Mucosa of rectum (tissue), 2 donors: ENCODE results near the gene SIGLEC11.

Source experiments
- H3K27ac ChIP-seq, 2 donors: one replicate each; pipeline ENCODE4 v1.7.0; 2013; ENCODE audit warnings: inconsistent platforms in 2 of 2, low read depth in 2 of 2, low read length in 2 of 2
- H3K27me3 ChIP-seq, 2 donors: one replicate each; pipeline ENCODE4 v1.7.0; 2013; ENCODE audit warnings: low read length in 2 of 2; ENCODE audit not compliant: control insufficient read depth in 2 of 2, insufficient read depth in 2 of 2
- H3K36me3 ChIP-seq, 2 donors: one replicate each; pipeline ENCODE4 v1.7.0; 2013; ENCODE audit warnings: low read length in 2 of 2; ENCODE audit not compliant: control insufficient read depth in 2 of 2, insufficient read depth in 2 of 2
- H3K4me1 ChIP-seq, 2 donors: one replicate each; pipeline ENCODE4 v1.7.0; 2013; ENCODE audit warnings: low read length in 2 of 2, mild to moderate bottlenecking in 1 of 2; ENCODE audit not compliant: control insufficient read depth in 2 of 2, insufficient read depth in 2 of 2
- H3K4me3 ChIP-seq, 2 donors: one replicate each; pipeline ENCODE4 v1.7.0; 2013; ENCODE audit warnings: low read length in 2 of 2
- H3K9ac ChIP-seq, 2 donors: one replicate each; pipeline ENCODE4 v1.7.0; 2013; ENCODE audit warnings: low read length in 2 of 2, low read depth in 1 of 2, mild to moderate bottlenecking in 1 of 2
- H3K9me3 ChIP-seq, 2 donors: one replicate each; pipeline ENCODE4 v1.7.0; 2013; ENCODE audit warnings: low read length in 2 of 2; ENCODE audit not compliant: control insufficient read depth in 2 of 2
- donor health status: healthy.
- donor health status: Normal muscosa, but diverticular disease.

Gene SIGLEC11

GRCh38 chr19:50000841-50001557 lies 40.0 kb upstream of the SIGLEC11 start:
- Histone ChIP-seq H3K36me3 (peaks cover 48 to 70% of the 10 kb centered on the region in 2 donors), H3K27ac (no peak overlapping the region), H3K9ac (no peak overlapping the region), H3K9me3 (no peaks in the 10 kb centered on the region), H3K4me3 (no peak overlapping the region), H3K27me3 (no peaks in the 10 kb centered on the region), H3K4me1 (peaks cover 2 to 4% of the 10 kb centered on the region in 2 donors)

GRCh38 chr19:50000038-50000840 lies 39.3 kb upstream of the SIGLEC11 start:
- peaks cover 2 to 4% of the 10 kb centered on the region in 2 donors for H3K4me1 ChIP-seq
- H3K36me3 ChIP-seq: peaks cover 48 to 67% of the 10 kb centered on the region in 2 donors
- no peak overlapping the region for H3K9ac ChIP-seq
- H3K4me3 ChIP-seq: no peak overlapping the region
- no peaks in the 10 kb centered on the region for H3K9me3 ChIP-seq
- H3K27ac ChIP-seq: no peak overlapping the region
- H3K27me3 ChIP-seq: no peaks in the 10 kb centered on the region

GRCh38 chr19:49999371-50000010 lies 38.5 kb upstream of the SIGLEC11 start:
- Histone ChIP-seq H3K9me3 (no peaks in the 10 kb centered on the region), H3K27ac (no peak overlapping the region), H3K9ac (no peak overlapping the region), H3K4me3 (no peak overlapping the region), H3K27me3 (no peaks in the 10 kb centered on the region), H3K36me3 (peaks cover 50 to 68% of the 10 kb centered on the region in 2 donors), H3K4me1 (peaks cover 2 to 4% of the 10 kb centered on the region in 2 donors)

GRCh38 chr19:49997709-49998108 lies 36.7 kb upstream of the SIGLEC11 start:
- H3K27ac ChIP-seq: no peak overlapping the region
- H3K4me1 ChIP-seq: no peaks in the 10 kb centered on the region
- H3K4me3 ChIP-seq: no peak overlapping the region
- H3K9me3 ChIP-seq: no peaks in the 10 kb centered on the region
- H3K36me3 ChIP-seq: peaks cover 45 to 74% of the 10 kb centered on the region in 2 donors
- no peaks in the 10 kb centered on the region for H3K27me3 ChIP-seq
- H3K9ac ChIP-seq: no peak overlapping the region

GRCh38 chr19:49988433-49988832 lies 27.5 kb upstream of the SIGLEC11 start:
- H3K9me3 ChIP-seq: no peaks in the 10 kb centered on the region
- peaks cover 42 to 65% of the 10 kb centered on the region in 2 donors for H3K36me3 ChIP-seq
- no peak overlapping the region for H3K27ac ChIP-seq
- H3K4me3 ChIP-seq: no peak overlapping the region
- H3K4me1 ChIP-seq: no peaks in the 10 kb centered on the region
- no peaks in the 10 kb centered on the region for H3K27me3 ChIP-seq
- no peak overlapping the region for H3K9ac ChIP-seq

GRCh38 chr19:49988007-49988406 lies 27.0 kb upstream of the SIGLEC11 start:
- Histone ChIP-seq H3K9ac (no peak overlapping the region), H3K4me3 (no peak overlapping the region), H3K9me3 (no peaks in the 10 kb centered on the region), H3K27ac (no peak overlapping the region), H3K27me3 (no peaks in the 10 kb centered on the region), H3K4me1 (no peaks in the 10 kb centered on the region), H3K36me3 (peaks cover 41 to 62% of the 10 kb centered on the region in 2 donors)

- Histone ChIP-seq H3K4me3 (no peak overlapping the region), H3K9me3 (no peaks in the 10 kb centered on the region), H3K27me3 (no peaks in the 10 kb centered on the region), H3K9ac (no peak overlapping the region), H3K36me3 (peaks cover 36 to 56% of the 10 kb centered on the region in 2 donors), H3K4me1 (no peaks in the 10 kb centered on the region), H3K27ac (no peak overlapping the region)
These were observed 26.3 kb upstream of the SIGLEC11 start for GRCh38 chr19:49987159-49987698.

- H3K36me3 ChIP-seq: peaks cover 32 to 60% of the 10 kb centered on the region in 2 donors
These were observed 25.4 kb upstream of the SIGLEC11 start for GRCh38 chr19:49986354-49986753.

GRCh38 chr19:49985871-49986270 lies 24.9 kb upstream of the SIGLEC11 start:
- Histone ChIP-seq H3K9ac (no peak overlapping the region), H3K4me3 (no peak overlapping the region), H3K4me1 (no peaks in the 10 kb centered on the region), H3K27ac (no peak overlapping the region), H3K36me3 (peaks cover 32 to 55% of the 10 kb centered on the region in 2 donors), H3K9me3 (no peaks in the 10 kb centered on the region), H3K27me3 (no peaks in the 10 kb centered on the region)

More at GRCh38 chr19:49986354-49986753, 25.4 kb upstream of the SIGLEC11 start:
- Histone ChIP-seq H3K27ac (no peak overlapping the region), H3K9ac (no peak overlapping the region), H3K4me1 (no peaks in the 10 kb centered on the region), H3K4me3 (no peak overlapping the region), H3K27me3 (no peaks in the 10 kb centered on the region), H3K9me3 (no peaks in the 10 kb centered on the region)

- no peaks in the 10 kb centered on the region for H3K9me3 ChIP-seq
- no peak overlapping the region for H3K9ac ChIP-seq
- no peak overlapping the region for H3K27ac ChIP-seq
- peaks cover 29 to 53% of the 10 kb centered on the region in 2 donors for H3K36me3 ChIP-seq
- H3K27me3 ChIP-seq: no peaks in the 10 kb centered on the region
- no peaks in the 10 kb centered on the region for H3K4me1 ChIP-seq
- no peak overlapping the region for H3K4me3 ChIP-seq
These were observed 23.5 kb upstream of the SIGLEC11 start for GRCh38 chr19:49984491-49984890.
